K562 (cell line): Measurements from ENCODE around the gene OR10C1. TPM values are rescaled to one million over a fixed set of nuclear protein-coding genes. Genes with fewer than 3 reads are reported as not detected.

Source experiments
- ATAC-seq: fragments of 200-7000 bp; cut with Tn5 transposase; 3 replicates; pipeline ENCODE4 v1.9.1; 2020; ENCODE audit warnings: moderate library complexity
- BruUV-seq: library from RNA; stranded (reverse); fragments of 400-500 nt; replicated peaks from 2 replicates; lab custom pipeline; 2021; lab: Mats Ljungman, UMichigan
- CTCF ChIA-PET: fragments of 300-600 bp; formaldehyde crosslinking; extraction: SDS; loops from one replicate; lab custom pipeline; 2021; ENCODE audit warnings: low intra/inter-chr PET ratio; lab: Yijun Ruan, JAX
- POLR2A ChIA-PET: fragments of 300-600, 350-650 bp; sonication (Branson Sonifier 250); formaldehyde crosslinking; extraction: SDS; loops from one replicate; lab custom pipeline; 2021; ENCODE audit warnings: antibody characterized with exemption, inconsistent platforms; lab: Yijun Ruan, JAX
- DNase-seq, 4 experiments: peaks; one replicate each; pipeline versions ENCODE4 v3.0.0 to v3.0.0-alpha.2; 2011 to 2018; ENCODE audit warnings: low spot score in 3 of 4, mixed read lengths in 3 of 4; ENCODE audit errors: extremely low read depth in 1 of 4
- FAIRE-seq: peaks from 2 replicates; lab custom pipeline; 2011; peaks lifted over from hg19 to GRCh38; lab: Jason Lieb, UNC
- H2AFZ ChIP-seq: 2 replicates; pipeline ENCODE4 v1.6.0; 2011; ENCODE audit warnings: low read depth, low read length, control low read depth, inconsistent platforms
- H3K27ac ChIP-seq: fragments of 200-600 bp; 3 replicates; pipeline ENCODE4 v1.8.0; 2011; ENCODE audit warnings: low read depth, mild to moderate bottlenecking, control low read depth, inconsistent platforms, low read length, moderate library complexity, mixed read lengths; ENCODE audit errors: extremely low read depth
- H3K27me3 ChIP-seq, 2 experiments: fragments of 300-600 bp in 1 of 2; 2 replicates in 1 of 2; 3 replicates in 1 of 2; pipeline versions ENCODE4 v1.6.0 to v1.8.0; 2011; ENCODE audit warnings: inconsistent platforms in 2 of 2, low read length in 2 of 2, mild to moderate bottlenecking in 1 of 2, mixed read lengths in 1 of 2, moderate library complexity in 1 of 2; ENCODE audit not compliant: control insufficient read depth in 2 of 2, insufficient read depth in 2 of 2
- H3K36me3 ChIP-seq: fragments of 300-600 bp; 3 replicates; pipeline ENCODE4 v1.8.0; 2011; ENCODE audit warnings: mild to moderate bottlenecking, low read length, inconsistent platforms; ENCODE audit not compliant: control insufficient read depth, insufficient read depth
- H3K4me1 ChIP-seq, 2 experiments: fragments of 200-600 bp in 1 of 2; replicated peaks in 1 of 2; 2 replicates in 1 of 2; 3 replicates in 1 of 2; pipeline versions ENCODE4 v1.5.1 to v1.8.0; 2011; ENCODE audit warnings: inconsistent platforms in 2 of 2, low read length in 2 of 2, mild to moderate bottlenecking in 1 of 2, mixed read lengths in 1 of 2, moderate library complexity in 1 of 2; ENCODE audit not compliant: control insufficient read depth in 2 of 2, insufficient read depth in 2 of 2
- H3K4me2 ChIP-seq: 2 replicates; pipeline ENCODE4 v1.6.1; 2011; ENCODE audit warnings: low read length, control low read depth, inconsistent platforms, mixed read lengths; ENCODE audit not compliant: insufficient read depth
- H3K4me3 ChIP-seq: fragments of 200-600 bp; sonication (generic), shearing (Covaris generic); 2 replicates; pipeline ENCODE4 v1.5.1; 2016; ENCODE audit warnings: control low read depth, inconsistent platforms
- H3K79me2 ChIP-seq: fragments of 200-600 bp; 3 replicates; pipeline ENCODE4 v1.8.0; 2011; ENCODE audit warnings: low read length, inconsistent platforms; ENCODE audit not compliant: control insufficient read depth, insufficient read depth
- H3K9ac ChIP-seq, 2 experiments: 2 replicates each; pipeline versions ENCODE4 v1.6.0 to v1.6.1; 2011; ENCODE audit warnings: low read depth in 2 of 2, low read length in 2 of 2, control low read depth in 1 of 2, inconsistent platforms in 1 of 2, mild to moderate bottlenecking in 1 of 2, mixed read lengths in 1 of 2; ENCODE audit not compliant: insufficient read depth in 1 of 2
- H3K9me1 ChIP-seq: one replicate; pipeline ENCODE4 v1.6.0; 2011; ENCODE audit warnings: inconsistent platforms, mild to moderate bottlenecking, low read length, moderate library complexity; ENCODE audit not compliant: control insufficient read depth, insufficient read depth
- H3K9me3 ChIP-seq: replicated peaks from 2 replicates; pipeline ENCODE4 v1.5.1; 2011; ENCODE audit warnings: low read depth, low read length, inconsistent platforms; ENCODE audit not compliant: control insufficient read depth, insufficient read depth
- H4K20me1 ChIP-seq: replicated peaks from 2 replicates; pipeline ENCODE4 v1.6.1; 2011; ENCODE audit warnings: low read length, inconsistent platforms, mixed read lengths; ENCODE audit not compliant: control insufficient read depth, insufficient read depth
- ARHGAP35 ChIP-seq: fragments of 450-650 bp; IDR thresholded peaks from 2 replicates; pipeline ENCODE4 v1.6.1; 2018; ENCODE audit not compliant: partially characterized antibody
- CLOCK ChIP-seq: fragments of 250-450 bp; sonication (Bioruptor Pico); IDR thresholded peaks from 2 replicates; pipeline ENCODE4 v1.4.0; 2020; ENCODE audit warnings: mild to moderate bottlenecking, moderate library complexity, borderline replicate concordance
- MAFG ChIP-seq: fragments of 450-650 bp; conservative IDR thresholded peaks from 2 replicates; pipeline ENCODE4 v1.6.1; 2016; ENCODE audit warnings: missing genetic modification characterization, missing compliant biosample characterization
- POLR2AphosphoS2 ChIP-seq: IDR thresholded peaks from 2 replicates; pipeline ENCODE4 v1.6.1; 2012; ENCODE audit warnings: low read length, improper control_type of control experiment
- ZNF316 ChIP-seq: fragments of 450-650 bp; IDR thresholded peaks from 2 replicates; pipeline ENCODE4 v1.6.1; 2016
- WGBS: fragments of 100-300 bp; shearing (Covaris generic); methylation state at CpG from one replicate; pipeline ENCODE4 v1.1.6; 2016; ENCODE audit warnings: low coverage, mixed read lengths; ENCODE audit not compliant: insufficient coverage; ENCODE audit errors: missing lambda C conversion rate; 5-methylcytosine and 5-hydroxymethylcytosine counted together
- in situ Hi-C: fragments of 300-500 bp; cut with MboI; formaldehyde crosslinking; loops from 4 replicates; pipeline ENCODE4 v1.15.0; 2018; ENCODE audit warnings: inconsistent platforms, mixed read lengths
- intact Hi-C: fragments of 100-400 bp; cut with micrococcal nuclease; formaldehyde crosslinking; loops from 2 replicates; pipeline ENCODE4 v1.14.2; 2022
- polyA plus RNA-seq, 8 experiments: library from polyadenylated mRNA; depleted of rRNA in 4 of 8; stranded (reverse) in 5 of 8; unstranded in 3 of 8; fragments of >200 nt; fragmentation: Nextera tagmentation in 2 of 8; fragmentation: Illumina TruSeq in 1 of 8; extraction: Ambion mirVana in 2 of 8; extraction: Trizol in 1 of 8; gene quantifications; 2 replicates each; pipeline versions ENCODE4 v1.2.1 to v1.2.3, GENCODE V29; 2011 to 2014; ENCODE audit warnings: inconsistent platforms in 1 of 8, missing spikeins in 1 of 8
- total RNA-seq, 7 experiments: library from RNA; depleted of rRNA in 6 of 7; stranded (reverse); fragments of >200 nt in 6 of 7; fragmentation: Illumina TruSeq in 2 of 7; extraction: Trizol in 2 of 7; gene quantifications; 2 replicates each; pipeline versions ENCODE4 v1.2.1 to v1.2.3, GENCODE V29; 2011 to 2021; ENCODE audit warnings: low replicate concordance in 1 of 7

Gene OR10C1
- total and polyA plus RNA-seq, 9 of the 15 experiments (the other 6 are each of a cell fraction or from before 2014, with no cell fraction given): not detected

GRCh38 chr6:29479560-29479959 is 40.5 kb downstream of the OR10C1 start:
- no peak overlapping the region for H3K27ac ChIP-seq
- POLR2A ChIA-PET: interaction anchor here (1.3 kb wide), 1 partner anchor 12 kb away, joined by 3 read pairs; no protein-coding TSS in a partner anchor
- no TSS peak for BruUV-seq
- H3K79me2 ChIP-seq: no peaks in the 10 kb centered on the region
- CTCF ChIA-PET: no interaction called here
- intact Hi-C loops (no loop called here), in situ Hi-C loops (no loop called here)
- no peak for ATAC-seq
- no peaks in the 10 kb centered on the region; a peak in 3 of 5 replicates for H3K4me1 ChIP-seq
- H2AFZ ChIP-seq: no peak overlapping the region
- 0% methylated on average over 2 of the region's 2 CpGs for WGBS
- no peak overlapping the region for H3K4me3 ChIP-seq
- H3K9ac ChIP-seq: no peak overlapping the region
- FAIRE-seq: no peak
- no peak overlapping the region for H3K4me2 ChIP-seq
- H4K20me1 ChIP-seq: no peaks in the 10 kb centered on the region
- H3K9me3 ChIP-seq: no peaks in the 10 kb centered on the region
- peaks cover 0 to 20% of the 10 kb centered on the region in 2 experiments; a peak in 2 of 5 replicates for H3K27me3 ChIP-seq
- TF ChIP-seq ARHGAP35 (no peak), MAFG (tag) (0 out of 2 replicates have a peak, but pooled peaks have one; percentile 7), ZNF316 (peak; percentile 9; the same call in 1 of the 2 replicates), CLOCK (no peak), POLR2AphosphoS2 (no peak)
- TF ChIP-seq, all 486 proteins: peak for 2
- H3K36me3 ChIP-seq: no peaks in the 10 kb centered on the region
- H3K9me1 ChIP-seq: no peaks in the 10 kb centered on the region
- no peak for DNase-seq
